HG03175 (cell line): ENCODE measurements around the gene EBP.
A peak's percentile ranks its signal among the peaks of the same experiment; 100 is the strongest.

Experiments used
- ATAC-seq: cut with Tn5 transposase; IDR thresholded peaks from one replicate; pipeline ENCODE4 v1.9.1; 2021; ENCODE audit warnings: mild to moderate bottlenecking, moderate library complexity; ENCODE audit not compliant: unreplicated experiment

EBP gene

GRCh38 chrX:48521353-48522243 is at the start of gene EBP:
EBP (plus strand) TSS chrX:48521808; CDS start chrX:48523772, 1,964 bp downstream.
- peak; percentile 97 for ATAC-seq

- ATAC-seq, result no peak
These were observed 49.4 kb upstream of the EBP start for GRCh38 chrX:48472225-48472624.

GRCh38 chrX:48472851-48473703 is 48.5 kb upstream of the EBP start:
- ATAC-seq, result no peak

GRCh38 chrX:48473704-48473990 is 48.0 kb upstream of the EBP start:
- no peak for ATAC-seq

- no peak for ATAC-seq
These were observed 47.5 kb upstream of the EBP start for GRCh38 chrX:48474127-48474526.

GRCh38 chrX:48474581-48474980 is 47.0 kb upstream of the EBP start:
- no peak for ATAC-seq

GRCh38 chrX:48475296-48475695 is 46.3 kb upstream of the EBP start:
- no peak for ATAC-seq

GRCh38 chrX:48475774-48476577 is 45.6 kb upstream of the EBP start, which contains the start of gene FTSJ1:
FTSJ1 (plus strand) TSS chrX:48476199; CDS start chrX:48478048, 1,849 bp downstream.
- ATAC-seq, result peak; percentile 87

GRCh38 chrX:48476919-48477318 is 44.7 kb upstream of the EBP start:
- ATAC-seq, result no peak

- ATAC-seq, result no peak
These were observed 43.5 kb upstream of the EBP start for GRCh38 chrX:48477960-48478755.

- ATAC-seq, result no peak
These were observed 42.8 kb upstream of the EBP start for GRCh38 chrX:48478806-48479205.

GRCh38 chrX:48480142-48480541 is 41.5 kb upstream of the EBP start:
- ATAC-seq, result no peak

GRCh38 chrX:48480583-48480982 is 41.0 kb upstream of the EBP start:
- ATAC-seq, result no peak

- ATAC-seq, result no peak
These were observed 39.1 kb upstream of the EBP start for GRCh38 chrX:48482526-48482925.

- no peak for ATAC-seq
These were observed 34.2 kb upstream of the EBP start for GRCh38 chrX:48487362-48487798.

- no peak for ATAC-seq
These were observed 33.6 kb upstream of the EBP start for GRCh38 chrX:48488034-48488433.

- ATAC-seq, result no peak
These were observed 32.3 kb upstream of the EBP start for GRCh38 chrX:48489296-48489695.

GRCh38 chrX:48489892-48490291 is 31.7 kb upstream of the EBP start:
- ATAC-seq, result no peak

GRCh38 chrX:48490661-48491060 is 30.9 kb upstream of the EBP start:
- ATAC-seq, result no peak

GRCh38 chrX:48491809-48492208 is 29.8 kb upstream of the EBP start:
- no peak for ATAC-seq
